Heart right ventricle (tissue), 16 donors: Measurements from ENCODE around the gene BPHL. TPM values are rescaled to one million over a fixed set of nuclear protein-coding genes. Genes with fewer than 3 reads are reported as not detected.
"Not testable (repeated sequence)": the region's sequence is repeated elsewhere in the genome, so short reads cannot be mapped to it uniquely, and the experiment has no call there.

Experiments
- ATAC-seq, 8 donors: fragments of 200-7000 bp; cut with Tn5 transposase; one replicate each; pipeline ENCODE4 v1.9.1; 2020; ENCODE audit warnings: mild to moderate bottlenecking in 8 of 8, moderate library complexity in 8 of 8, moderate number of reproducible peaks in 1 of 8
- DNase-seq, 2 donors: peaks; one replicate each; pipeline ENCODE4 v3.0.0-alpha.2; 2020
- H3K27ac ChIP-seq, 10 donors: fragments of 200-600 bp; sonication (generic) in 2 of 10; one replicate each; pipeline versions ENCODE4 v1.5.0 to v1.8.0; 2020 to 2022; ENCODE audit warnings: mild to moderate bottlenecking in 3 of 10
- H3K27me3 ChIP-seq, 7 donors: fragments of 200-600 bp; one replicate each; pipeline ENCODE4 v1.8.0; 2021 to 2022; ENCODE audit warnings: mild to moderate bottlenecking in 2 of 7
- H3K36me3 ChIP-seq, 9 donors: fragments of 200-600 bp; sonication (generic) in 1 of 9; one replicate each; pipeline versions ENCODE4 v1.5.0 to v1.8.0; 2020 to 2022; ENCODE audit warnings: mild to moderate bottlenecking in 2 of 9
- H3K4me1 ChIP-seq, 9 donors: fragments of 200-600 bp; sonication (generic) in 1 of 9; one replicate each; pipeline versions ENCODE4 v1.5.0 to v1.8.0; 2020 to 2022; ENCODE audit warnings: mild to moderate bottlenecking in 4 of 9
- H3K4me3 ChIP-seq, 10 donors: fragments of 200-600 bp; sonication (generic) in 2 of 10; one replicate each; pipeline versions ENCODE4 v1.5.0 to v1.8.0; 2020 to 2022; ENCODE audit warnings: mild to moderate bottlenecking in 7 of 10, moderate library complexity in 2 of 10
- H3K9me3 ChIP-seq, 11 donors: fragments of 200-600 bp in 10 of 11; sonication (generic) in 2 of 11; one replicate each; pipeline versions ENCODE4 v1.5.0 to v1.8.0; 2013 to 2022; ENCODE audit warnings: mild to moderate bottlenecking in 2 of 11, control low read depth in 1 of 11, moderate library complexity in 1 of 11
- WGBS, 2 donors: extraction: QIAGEN DNeasy Blood & Tissue Kit; methylation state at CpG; one replicate each; pipeline ENCODE4 v1.1.7; 2013; ENCODE audit warnings: inconsistent platforms in 1 of 2; 5-methylcytosine and 5-hydroxymethylcytosine counted together
- intact Hi-C, 10 donors: fragments of 100-400 bp; cut with DNase I; formaldehyde crosslinking; loops; one replicate each; pipeline versions ENCODE4 v1.11.1 to v1.14.2; 2022
- polyA plus RNA-seq, 2 donors: library from polyadenylated mRNA; stranded (reverse); fragments of 200-250 nt; gene quantifications; one replicate each; pipeline ENCODE4 v1.2.3, GENCODE V29; 2013
- total RNA-seq, 10 donors: library from RNA; stranded (reverse); fragmentation: NEBNext Ultra II Directional in 3 of 10; extraction: Animal tissue kit (Norgen Biotek cat#: 25700) in 3 of 10; gene quantifications; one replicate each; pipeline versions ENCODE4 v1.2.1 to v1.2.4, GENCODE V29; 2021 to 2023
- TF ChIP-seq, protein P1 (sequence below), 9 donors: fragments of 200-600 bp; sonication (generic) in 2 of 9; IDR thresholded peaks; one replicate each; pipeline versions ENCODE4 v1.5.0 to v1.8.0; 2021 to 2022; ENCODE audit warnings: antibody characterized with exemption in 9 of 9, mild to moderate bottlenecking in 5 of 9, moderate library complexity in 1 of 9
- donor health status: Arrhythmogenic right ventricular cardiomyopathy.
- donor health status: ischemic (EF 13 %, LVEDD 7.1; RV severe dilation, severe dysfunction).
- donor health status: healthy with polysubstance abuse.
- donor health status: DM: no; HTN: yes; CAD: no.
- donor health status: DM: no; HTN: no; CAD: no.
- donor health status: ischemic (EF 25% LVEDD 6.9; RV normal size, moderate dysfunction).
- donor health status: ischemic (EF 25% LVEDD 5.7; RV mildly dilated, moderate dysfunction).
- donor health status: healthy.
- donor health status: DM: yes; HTN: yes; CAD: no.
- donor health status: Ischemic cardiomyopathy.
- donor health status: ischemic (EF 35%, LVEDD 5.7; RV mildly dilated, moderate dysfunction).
- donor health status: nonischemic (EF 11% LVEDD 7.7; RV severe dilation, severe dysfunction).
- donor health status: DM: yes; HTN: yes; CAD: no.
- donor health status: PGD.
- donor health status: ischemic (EF 29% LVEDD 5.4; RV normal size, mild dysfunction).
- donor health status: nonischemic (EF 23%, LVEDD 6.1; RV moderate dilation, normal function).

BPHL gene
- total and polyA plus RNA-seq, 12 donors, result 5.3 to 44.4 (median 21.0) TPM

GRCh38 chr6:3195420-3195694 is 76.8 kb downstream of the BPHL start:
- Histone ChIP-seq H3K9me3 (peaks cover 0 to 7% (median 0%) of the 10 kb centered on the region in 11 donors), H3K4me1 (peaks cover 0 to 17% (median 6%) of the 10 kb centered on the region in 9 donors), H3K27me3 (no peaks in the 10 kb centered on the region), H3K27ac (peak overlapping the region; percentile 22 to 90 (median 72)), H3K4me3 (no peak overlapping the region), H3K36me3 (no peaks in the 10 kb centered on the region)
- TF ChIP-seq, protein P1, sequence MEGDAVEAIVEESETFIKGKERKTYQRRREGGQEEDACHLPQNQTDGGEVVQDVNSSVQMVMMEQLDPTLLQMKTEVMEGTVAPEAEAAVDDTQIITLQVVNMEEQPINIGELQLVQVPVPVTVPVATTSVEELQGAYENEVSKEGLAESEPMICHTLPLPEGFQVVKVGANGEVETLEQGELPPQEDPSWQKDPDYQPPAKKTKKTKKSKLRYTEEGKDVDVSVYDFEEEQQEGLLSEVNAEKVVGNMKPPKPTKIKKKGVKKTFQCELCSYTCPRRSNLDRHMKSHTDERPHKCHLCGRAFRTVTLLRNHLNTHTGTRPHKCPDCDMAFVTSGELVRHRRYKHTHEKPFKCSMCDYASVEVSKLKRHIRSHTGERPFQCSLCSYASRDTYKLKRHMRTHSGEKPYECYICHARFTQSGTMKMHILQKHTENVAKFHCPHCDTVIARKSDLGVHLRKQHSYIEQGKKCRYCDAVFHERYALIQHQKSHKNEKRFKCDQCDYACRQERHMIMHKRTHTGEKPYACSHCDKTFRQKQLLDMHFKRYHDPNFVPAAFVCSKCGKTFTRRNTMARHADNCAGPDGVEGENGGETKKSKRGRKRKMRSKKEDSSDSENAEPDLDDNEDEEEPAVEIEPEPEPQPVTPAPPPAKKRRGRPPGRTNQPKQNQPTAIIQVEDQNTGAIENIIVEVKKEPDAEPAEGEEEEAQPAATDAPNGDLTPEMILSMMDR (IDR thresholded peaks at IDR 0.05), result no peak
- 73 to 77% methylated on average over 5 of the region's 5 CpGs for WGBS, 2 donors
- intact Hi-C loops, result no loop called here
- ATAC-seq (no peak), DNase-seq (no peak)

GRCh38 chr6:3195695-3196497 is 77.4 kb downstream of the BPHL start:
- DNase-seq (no peak), ATAC-seq (peak in 3 of 8 donors; percentile 13 to 35 (median 21))
- Histone ChIP-seq H3K4me3 (no peak overlapping the region), H3K27me3 (no peaks in the 10 kb centered on the region), H3K36me3 (no peaks in the 10 kb centered on the region), H3K4me1 (peaks cover 0 to 17% (median 6%) of the 10 kb centered on the region in 9 donors), H3K9me3 (peaks cover 0 to 7% (median 0%) of the 10 kb centered on the region in 11 donors), H3K27ac (peak overlapping the region in 3 of 10 donors; percentile 69 to 90 (median 81))
- intact Hi-C loops, result no loop called here
- TF ChIP-seq, protein P1 (IDR thresholded peaks at IDR 0.05), result no peak
- WGBS, 2 donors, result 69 to 83% methylated on average over 16 of the region's 16 CpGs

DNA sequence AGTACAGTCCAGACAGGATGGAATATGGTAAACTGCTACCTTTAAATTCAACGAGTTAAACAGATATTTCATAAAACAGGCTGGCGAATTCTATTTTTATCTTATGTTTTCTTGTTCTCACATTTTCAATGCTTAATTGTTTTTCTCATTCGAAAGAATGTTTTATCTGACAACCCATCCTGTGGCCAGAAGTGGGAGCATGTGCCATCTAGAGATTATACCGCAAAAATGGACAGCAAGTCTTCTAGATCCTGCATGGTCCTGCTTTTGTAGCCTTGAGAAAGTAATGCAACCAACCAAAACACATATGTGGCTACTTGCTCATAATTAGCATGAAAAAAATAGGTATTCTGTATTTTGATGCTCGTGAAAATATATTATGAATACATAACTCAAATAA is 78.3 kb downstream of the BPHL start:
- H3K27me3 ChIP-seq, result no peaks in the 10 kb centered on the region
- no peak overlapping the region for H3K27ac ChIP-seq
- DNase-seq (no peak), ATAC-seq (no peak)
- H3K9me3 ChIP-seq, result peaks cover 0 to 7% (median 0%) of the 10 kb centered on the region in 11 donors
- TF ChIP-seq, protein P1 (IDR thresholded peaks at IDR 0.05), result no peak
- WGBS, 2 donors, result 80% methylated on average over 5 of the region's 5 CpGs
- intact Hi-C loops, result no loop called here
- H3K4me1 ChIP-seq, result peaks cover 0 to 17% (median 6%) of the 10 kb centered on the region in 9 donors
- no peaks in the 10 kb centered on the region for H3K36me3 ChIP-seq
- H3K4me3 ChIP-seq, result no peak overlapping the region

DNA sequence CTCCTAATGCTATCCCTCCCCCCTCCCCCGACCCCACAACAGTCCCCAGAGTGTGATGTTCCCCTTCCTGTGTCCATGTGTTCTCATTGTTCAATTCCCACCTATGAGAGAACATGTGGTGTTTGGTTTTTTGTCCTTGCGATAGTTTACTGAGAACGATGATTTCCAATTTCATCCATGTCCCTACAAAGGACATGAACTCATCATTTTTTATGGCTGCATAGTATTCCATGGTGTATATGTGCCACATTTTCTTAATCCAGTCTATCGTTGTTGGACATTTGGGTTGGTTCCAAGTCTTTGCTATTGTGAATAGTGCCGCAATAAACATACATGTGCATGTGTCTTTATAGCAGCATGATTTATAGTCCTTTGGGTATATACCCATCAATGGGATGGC is 79.2 kb downstream of the BPHL start:
- H3K36me3 ChIP-seq, intact Hi-C loops, H3K4me3 ChIP-seq, H3K9me3 ChIP-seq, ATAC-seq, DNase-seq, H3K27ac ChIP-seq, H3K27me3 ChIP-seq: not testable (repeated sequence)
- 85 to 89% methylated on average over 4 of the region's 5 CpGs for WGBS, 2 donors
- peaks cover 0 to 17% (median 6%) of the 10 kb centered on the region in 9 donors for H3K4me1 ChIP-seq

- 65 to 79% methylated on average over 5 of the region's 5 CpGs for WGBS, 2 donors
- Histone ChIP-seq H3K27me3 (peaks cover 0 to 8% (median 0%) of the 10 kb centered on the region in 7 donors), H3K9me3 (peaks cover 0 to 14% (median 0%) of the 10 kb centered on the region in 11 donors), H3K27ac (no peak overlapping the region), H3K36me3 (no peaks in the 10 kb centered on the region), H3K4me1 (peaks cover 0 to 11% (median 6%) of the 10 kb centered on the region in 9 donors), H3K4me3 (no peak overlapping the region)
- TF ChIP-seq, protein P1 (IDR thresholded peaks at IDR 0.05), result no peak
- intact Hi-C loops, result no loop called here
- ATAC-seq, result no peak
- DNase-seq, result no peak
Measured at GRCh38 chr6:3199382-3199781, 80.9 kb downstream of the BPHL start.
